Colon (tissue), 2 donors: Measurements from ENCODE around the gene GGNBP2.

Source experiments
- FAIRE-seq: peaks from 2 replicates; lab custom pipeline; 2012; peaks lifted over from hg19 to GRCh38; lab: Jason Lieb, UNC
- donor health status: control.
- donor health status: control.

The GGNBP2 gene

GRCh38 chr17:36523113-36523512, 21.6 kb upstream of the GGNBP2 start:
- FAIRE-seq, result no peak

GRCh38 chr17:36524428-36524876, 20.3 kb upstream of the GGNBP2 start:
- FAIRE-seq, result no peak

DNA sequence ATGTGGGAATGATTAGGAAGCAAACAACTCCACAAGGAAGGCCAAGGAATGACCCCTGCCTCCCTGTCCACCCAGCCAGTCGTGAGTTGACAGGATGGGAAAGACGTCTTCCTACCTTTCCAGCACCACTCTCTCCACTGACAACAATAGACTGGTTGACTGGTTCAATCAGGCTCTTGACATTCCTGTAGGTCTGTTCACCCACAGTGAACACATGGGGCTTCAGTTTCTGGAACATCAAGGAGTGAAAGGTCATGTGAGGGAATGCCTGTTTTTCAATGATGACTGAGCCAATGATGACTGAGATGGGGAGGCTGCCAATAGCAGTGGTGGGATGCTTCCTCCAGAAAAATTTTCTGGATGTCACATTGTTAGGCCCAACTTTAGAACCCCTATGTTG, 19.6 kb upstream of the GGNBP2 start:
- FAIRE-seq, result no peak

DNA sequence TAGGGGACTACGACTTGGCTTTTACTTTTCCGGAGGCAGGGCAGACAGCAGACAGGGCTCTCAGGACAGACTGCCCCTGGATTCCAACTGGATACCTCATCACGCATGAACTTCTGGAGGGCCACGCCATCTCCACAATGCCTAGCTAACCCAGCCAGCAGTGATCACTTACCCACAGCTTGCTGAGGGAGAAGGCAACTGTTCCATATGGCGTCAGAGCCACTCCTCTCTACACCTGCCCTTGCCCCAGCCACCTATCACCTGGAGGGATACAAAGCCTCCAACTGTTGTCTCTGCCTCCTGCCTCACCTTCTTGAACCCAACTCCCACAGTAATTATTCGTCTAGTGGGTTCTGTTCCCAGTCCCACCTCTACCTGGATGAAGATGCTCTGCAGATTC, 18.8 kb upstream of the GGNBP2 start:
- FAIRE-seq, result no peak

- no peak for FAIRE-seq
Observed at GRCh38 chr17:36527621-36528250, 17.0 kb upstream of the GGNBP2 start.

DNA sequence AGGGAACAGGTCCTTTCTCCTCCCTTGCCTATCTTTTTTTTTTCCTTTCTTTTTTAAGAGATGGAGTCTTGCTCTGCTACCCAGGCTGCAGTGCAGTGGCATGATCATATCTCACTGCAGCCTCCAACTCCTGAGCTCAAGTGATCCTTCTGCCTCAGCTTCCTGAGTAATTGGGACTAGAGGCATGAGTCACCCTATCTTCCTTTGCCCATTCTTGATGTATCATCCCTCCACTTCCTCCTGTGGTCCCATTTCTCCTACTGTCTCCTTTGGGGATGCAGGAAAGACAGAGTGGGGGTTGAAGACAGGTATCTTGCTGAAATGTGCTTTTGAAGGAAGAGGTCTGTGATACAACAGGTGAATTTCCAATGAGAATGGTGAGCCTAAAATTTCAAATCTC, 15.6 kb upstream of the GGNBP2 start:
- FAIRE-seq, result no peak

DNA sequence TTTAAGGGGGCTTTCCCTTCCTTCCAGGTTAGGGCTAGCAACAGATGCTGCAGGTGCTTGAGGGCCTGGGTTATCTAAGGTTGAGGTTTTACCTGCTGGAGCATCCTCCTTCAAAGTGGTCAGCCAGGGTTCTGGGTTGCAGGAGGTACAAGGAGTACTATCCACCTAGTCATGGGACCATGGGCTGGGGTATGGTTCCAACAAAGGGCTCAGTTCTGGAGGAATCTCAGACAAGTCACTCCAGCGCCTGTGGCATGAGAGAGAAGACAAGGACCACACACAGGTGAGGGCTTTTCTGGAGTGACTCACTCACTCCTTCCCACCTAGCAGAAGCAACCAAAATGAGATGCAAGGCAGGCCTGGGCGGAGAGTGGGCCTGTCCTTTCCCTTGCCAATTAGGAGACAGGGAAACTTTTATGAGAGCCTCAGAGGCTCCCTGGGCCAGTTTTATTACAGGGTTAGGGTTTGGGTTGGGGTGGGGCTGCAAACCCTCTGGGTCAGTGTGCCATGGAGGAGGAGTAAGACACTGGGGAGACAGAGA, 12.2 kb upstream of the GGNBP2 start:
- FAIRE-seq, result no peak

- no peak for FAIRE-seq
Observed at GRCh38 chr17:36533935-36534839, 10.5 kb upstream of the GGNBP2 start.

GRCh38 chr17:36534840-36535668, 9.7 kb upstream of the GGNBP2 start, which contains the start of the genes MYO19 and PIGW:
MYO19 (minus strand) TSS chr17:36534868; CDS start chr17:36532538, 2,330 bp downstream.
PIGW (plus strand) TSS chr17:36534987; CDS start chr17:36537102, 2,115 bp downstream.
- FAIRE-seq, result no peak

DNA sequence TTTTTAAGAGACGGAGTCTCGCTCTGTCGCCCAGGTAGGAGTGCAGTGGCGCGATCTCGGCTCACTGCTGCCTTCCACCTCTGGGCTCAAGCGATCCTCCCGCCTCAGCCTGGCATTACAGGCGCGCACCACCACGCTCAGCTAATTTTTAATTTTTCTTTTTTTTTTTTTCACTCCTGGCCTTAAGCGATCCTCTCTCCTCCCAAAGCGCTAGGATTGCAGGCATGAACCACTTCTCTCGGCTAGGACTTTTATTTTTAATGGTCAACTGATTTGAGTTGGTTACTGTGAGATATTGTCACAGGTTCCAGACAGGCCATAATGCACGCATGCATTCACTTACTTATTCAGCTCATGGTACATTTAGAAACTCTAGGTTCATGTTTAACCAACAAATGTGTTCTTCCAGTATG, 9.0 kb upstream of the GGNBP2 start:
- no peak for FAIRE-seq

- no peak for FAIRE-seq
Observed at GRCh38 chr17:36540696-36541095, 4.0 kb upstream of the GGNBP2 start.

DNA sequence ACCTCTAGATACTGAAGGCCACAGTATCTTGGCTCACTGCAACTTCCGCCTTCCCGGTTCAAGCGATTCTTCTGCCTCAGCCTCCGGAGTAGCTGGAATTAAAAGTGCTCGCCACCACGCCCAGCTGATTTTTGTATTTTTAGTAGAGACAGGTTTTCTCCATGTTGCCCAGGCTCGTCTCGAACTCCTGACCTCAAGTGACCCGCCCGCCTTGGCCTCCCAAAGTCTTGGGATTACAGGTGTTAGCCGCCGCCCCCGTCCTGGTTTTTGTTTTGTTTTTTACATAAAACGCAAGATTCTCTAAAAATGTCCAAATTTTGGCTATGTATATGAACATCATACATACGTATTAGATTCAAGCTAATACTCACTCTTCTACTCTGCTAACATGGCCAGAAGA, 2.0 kb upstream of the GGNBP2 start:
- FAIRE-seq, result no peak

DNA sequence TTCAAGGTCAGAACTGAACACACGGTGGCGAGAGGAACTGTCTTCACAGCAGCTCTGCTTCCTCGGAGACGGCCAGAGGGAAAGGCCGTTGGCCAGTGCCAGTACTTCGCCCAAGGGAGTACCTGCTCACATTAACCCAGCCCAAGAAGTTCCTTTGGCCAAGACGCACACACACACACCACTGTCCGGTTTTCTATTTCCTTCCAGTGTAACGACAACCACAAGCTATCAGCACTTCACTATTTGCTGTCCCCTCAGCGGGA, 744 bp upstream of the GGNBP2 start:
- no peak for FAIRE-seq

- no peak for FAIRE-seq
Observed at GRCh38 chr17:36545077-36545464, 352 bp downstream of the GGNBP2 start.

DNA sequence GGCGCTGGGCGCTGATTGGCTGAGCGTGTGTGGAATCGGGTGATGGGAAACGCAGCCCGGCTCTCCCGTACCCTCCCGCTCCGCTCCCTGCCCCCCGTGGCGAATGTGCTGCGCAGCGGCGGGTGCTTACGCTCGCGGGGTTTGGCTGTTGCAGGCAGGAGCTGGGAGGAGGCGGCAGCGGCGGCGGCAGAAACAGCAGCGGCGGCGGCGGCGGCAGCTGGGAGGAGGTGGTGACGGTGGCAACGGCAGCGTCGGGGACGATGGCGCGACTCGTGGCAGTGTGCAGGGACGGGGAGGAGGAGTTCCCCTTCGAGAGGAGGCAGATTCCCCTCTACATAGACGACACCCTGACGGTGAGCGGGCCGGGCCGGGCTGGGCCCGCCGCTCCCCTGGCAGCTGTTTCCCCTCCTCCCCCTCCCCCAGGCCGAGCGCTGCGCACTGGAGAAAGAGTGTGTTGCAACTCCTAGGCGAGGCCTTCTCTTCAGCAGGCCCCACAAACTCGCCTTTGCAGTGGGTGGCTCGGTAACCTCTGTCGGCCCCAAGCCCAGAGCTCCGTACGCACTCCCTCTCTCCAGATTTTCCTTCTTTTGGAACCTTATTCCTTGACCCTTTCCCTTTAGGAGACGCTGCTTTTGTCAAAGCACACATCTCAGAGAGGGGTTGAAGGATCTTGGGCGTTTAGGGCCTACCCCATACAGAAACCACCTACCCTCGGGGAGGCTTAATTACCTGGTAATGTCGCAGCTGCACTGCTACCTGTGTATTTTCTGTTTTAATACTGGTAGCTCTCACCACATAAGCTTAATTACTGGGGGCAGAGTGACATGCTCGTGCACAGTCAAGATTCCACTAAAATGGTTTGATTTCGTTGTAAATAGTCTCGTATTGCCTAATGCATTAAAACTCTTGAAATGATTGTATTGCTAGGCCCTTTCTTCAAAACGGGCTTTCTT, 1.0 kb downstream of the GGNBP2 start:
- no peak for FAIRE-seq

DNA sequence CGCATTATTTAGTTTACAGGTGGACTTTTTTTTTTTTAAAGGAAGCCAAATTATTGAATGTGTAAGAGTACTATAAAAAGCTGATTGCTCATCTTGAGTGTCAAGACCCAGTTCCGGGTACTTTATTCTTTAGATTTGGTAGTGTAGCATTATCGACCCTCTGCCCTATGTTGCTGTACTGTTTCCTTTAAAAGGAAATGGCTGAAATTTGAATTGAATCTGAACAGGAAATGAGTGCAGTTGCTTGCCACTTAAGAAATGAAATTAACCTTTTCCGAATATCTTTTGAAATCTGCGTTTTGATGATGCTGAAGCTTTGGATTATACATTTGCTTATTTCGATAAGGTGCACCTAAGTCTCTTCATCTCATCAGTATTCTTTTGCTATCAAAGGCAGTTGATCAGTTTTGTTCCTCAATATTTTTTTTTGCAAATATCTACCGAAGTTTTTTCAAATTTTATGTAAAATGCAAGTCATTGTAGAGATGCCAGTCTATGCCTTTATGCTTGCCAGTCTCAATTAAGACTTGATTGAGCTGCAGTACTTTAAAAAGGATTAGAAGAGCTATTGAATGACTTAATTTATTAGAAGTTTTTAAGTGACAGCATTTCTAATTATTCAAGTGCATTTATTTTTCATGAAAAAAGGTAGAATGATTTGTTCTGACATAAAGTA, 1.8 kb downstream of the GGNBP2 start:
- no peak for FAIRE-seq

GRCh38 chr17:36547776-36548175, 3.1 kb downstream of the GGNBP2 start:
- no peak for FAIRE-seq

- no peak for FAIRE-seq
Observed at GRCh38 chr17:36550491-36551417, 6.0 kb downstream of the GGNBP2 start.

GRCh38 chr17:36553459-36553858, 8.7 kb downstream of the GGNBP2 start:
- no peak for FAIRE-seq

GRCh38 chr17:36566081-36566480, 21.4 kb downstream of the GGNBP2 start:
- FAIRE-seq, result no peak
